Keratinocyte (primary cell): ENCODE results near the gene PRR7. TPM values are rescaled to one million over a fixed set of nuclear protein-coding genes. Genes with fewer than 3 reads are reported as not detected.

Experiments
- DNase-seq: peaks from one replicate; pipeline ENCODE4 v3.0.0-alpha.2; 2011; ENCODE audit warnings: low read depth, missing footprints, low spot score
- FAIRE-seq: peaks from 2 replicates; lab custom pipeline; 2011; peaks lifted over from hg19 to GRCh38; lab: Jason Lieb, UNC
- H2AFZ ChIP-seq: 2 replicates; pipeline ENCODE4 v1.6.0; 2012; ENCODE audit warnings: low read length, control low read depth, inconsistent platforms; ENCODE audit not compliant: control insufficient read depth
- H3K27ac ChIP-seq: 2 replicates; pipeline ENCODE4 v1.5.1; 2011; ENCODE audit warnings: low read length; ENCODE audit not compliant: control insufficient read depth, insufficient read depth
- H3K27me3 ChIP-seq: 3 replicates; pipeline ENCODE4 v1.6.0; 2011; ENCODE audit warnings: low read length; ENCODE audit not compliant: control insufficient read depth, insufficient read depth; ENCODE audit errors: extremely low read depth
- H3K36me3 ChIP-seq, 2 experiments: 2 replicates in 1 of 2; 3 replicates in 1 of 2; pipeline ENCODE4 v1.5.1; 2011; ENCODE audit warnings: low read length in 2 of 2, mild to moderate bottlenecking in 1 of 2; ENCODE audit not compliant: control insufficient read depth in 2 of 2, insufficient read depth in 2 of 2; ENCODE audit errors: extremely low read depth in 1 of 2
- H3K4me1 ChIP-seq: 3 replicates; pipeline ENCODE4 v1.5.1; 2011; ENCODE audit warnings: low read length; ENCODE audit not compliant: control insufficient read depth, insufficient read depth; ENCODE audit errors: extremely low read depth
- H3K4me2 ChIP-seq: 3 replicates; pipeline ENCODE4 v1.6.0; 2011; ENCODE audit warnings: low read depth, low read length; ENCODE audit not compliant: control insufficient read depth, insufficient read depth; ENCODE audit errors: extremely low read depth
- H3K4me3 ChIP-seq, 3 experiments: fragments of 200-600 bp in 1 of 3; sonication (generic) in 1 of 3; 2 replicates in 2 of 3; 3 replicates in 1 of 3; pipeline ENCODE4 v1.5.1; 2011 to 2016; ENCODE audit warnings: low read length in 3 of 3, mild to moderate bottlenecking in 3 of 3, control low read depth in 2 of 3, inconsistent platforms in 1 of 3, low read depth in 1 of 3, mixed read lengths in 1 of 3, mixed run types in 1 of 3, moderate library complexity in 1 of 3; ENCODE audit not compliant: control insufficient read depth in 2 of 3, insufficient read depth in 2 of 3; ENCODE audit errors: extremely low read depth in 1 of 3
- H3K79me2 ChIP-seq: 2 replicates; pipeline ENCODE4 v1.6.0; 2012; ENCODE audit warnings: low read length; ENCODE audit not compliant: control insufficient read depth, insufficient read depth
- H3K9ac ChIP-seq: 3 replicates; pipeline ENCODE4 v1.6.0; 2011; ENCODE audit warnings: low read length; ENCODE audit not compliant: control insufficient read depth, insufficient read depth; ENCODE audit errors: extremely low read depth
- H3K9me1 ChIP-seq: 3 replicates; pipeline ENCODE4 v1.6.0; 2011; ENCODE audit warnings: low read length; ENCODE audit not compliant: control insufficient read depth, insufficient read depth; ENCODE audit errors: extremely low read depth
- H3K9me3 ChIP-seq: 2 replicates; pipeline ENCODE4 v1.5.1; 2012; ENCODE audit warnings: low read depth, low read length; ENCODE audit not compliant: control insufficient read depth
- H4K20me1 ChIP-seq: 3 replicates; pipeline ENCODE4 v1.6.0; 2011; ENCODE audit warnings: low read length; ENCODE audit not compliant: control insufficient read depth, insufficient read depth; ENCODE audit errors: extremely low read depth
- EZH2 ChIP-seq: IDR thresholded peaks from one replicate; pipeline ENCODE4 v1.6.1; 2012; ENCODE audit warnings: inconsistent platforms, mild to moderate bottlenecking, low read length, moderate library complexity
- dilution Hi-C: fragments of 300-500 bp; cut with MboI; formaldehyde crosslinking; loops from one replicate; pipeline ENCODE4 v1.7.0; 2020; ENCODE audit warnings: low sequenced_read_pairs; ENCODE audit not compliant: extremely low pct_ligation_motif_present
- polyA plus RNA-seq, 5 experiments: library from polyadenylated mRNA; depleted of rRNA in 3 of 5; stranded (reverse) in 3 of 5; stranded (forward) in 1 of 5; unstranded in 1 of 5; fragments of >200 nt; gene quantifications; 1 replicate in 1 of 5; 2 replicates in 3 of 5; 3 replicates in 1 of 5; pipeline versions ENCODE4 v1.2.1 to v1.2.3, GENCODE V29; 2011 to 2012; ENCODE audit warnings: missing spikeins in 2 of 5, low read depth in 1 of 5, low replicate concordance in 1 of 5
- TF ChIP-seq, protein P1 (sequence below), 3 experiments: IDR thresholded peaks in 1 of 3; conservative IDR thresholded peaks in 1 of 3; optimal IDR thresholded peaks in 1 of 3; 2 replicates in 2 of 3; 3 replicates in 1 of 3; pipeline versions ENCODE3 to v1.5.1; 2011; ENCODE audit warnings: low read length in 3 of 3, mild to moderate bottlenecking in 3 of 3, moderate library complexity in 2 of 3, control low read depth in 1 of 3, inconsistent platforms in 1 of 3; ENCODE audit not compliant: insufficient read depth in 2 of 3; ENCODE audit errors: extremely low read depth in 1 of 3

Gene PRR7
- polyA plus RNA-seq, 1 donor (not counting 4 experiments of a cell fraction or from before 2014, with no cell fraction given): 1.1 TPM

- no peak overlapping the region for H3K27ac ChIP-seq
- dilution Hi-C loops: no loop called here
- FAIRE-seq: no peak
These were observed 58.5 kb downstream of the PRR7 start for GRCh38 chr5:177505075-177505474.

More at GRCh38 chr5:177505075-177505474, 58.5 kb downstream of the PRR7 start:
- H2AFZ ChIP-seq: no peak overlapping the region
- no peak for DNase-seq
- no peaks in the 10 kb centered on the region for H3K79me2 ChIP-seq
- TF ChIP-seq, protein P1, sequence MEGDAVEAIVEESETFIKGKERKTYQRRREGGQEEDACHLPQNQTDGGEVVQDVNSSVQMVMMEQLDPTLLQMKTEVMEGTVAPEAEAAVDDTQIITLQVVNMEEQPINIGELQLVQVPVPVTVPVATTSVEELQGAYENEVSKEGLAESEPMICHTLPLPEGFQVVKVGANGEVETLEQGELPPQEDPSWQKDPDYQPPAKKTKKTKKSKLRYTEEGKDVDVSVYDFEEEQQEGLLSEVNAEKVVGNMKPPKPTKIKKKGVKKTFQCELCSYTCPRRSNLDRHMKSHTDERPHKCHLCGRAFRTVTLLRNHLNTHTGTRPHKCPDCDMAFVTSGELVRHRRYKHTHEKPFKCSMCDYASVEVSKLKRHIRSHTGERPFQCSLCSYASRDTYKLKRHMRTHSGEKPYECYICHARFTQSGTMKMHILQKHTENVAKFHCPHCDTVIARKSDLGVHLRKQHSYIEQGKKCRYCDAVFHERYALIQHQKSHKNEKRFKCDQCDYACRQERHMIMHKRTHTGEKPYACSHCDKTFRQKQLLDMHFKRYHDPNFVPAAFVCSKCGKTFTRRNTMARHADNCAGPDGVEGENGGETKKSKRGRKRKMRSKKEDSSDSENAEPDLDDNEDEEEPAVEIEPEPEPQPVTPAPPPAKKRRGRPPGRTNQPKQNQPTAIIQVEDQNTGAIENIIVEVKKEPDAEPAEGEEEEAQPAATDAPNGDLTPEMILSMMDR (optimal IDR thresholded peaks at IDR 0.05 in 1 of 3, IDR thresholded peaks at IDR 0.05 in 1 of 3, conservative IDR thresholded peaks at IDR 0.05 in 1 of 3; ENCODE audit: extremely low read depth in 1 of 3, insufficient read depth in 2 of 3, low read length in 3 of 3): no peak
- no peak for TF ChIP-seq EZH2
- H3K9me3 ChIP-seq: no peaks in the 10 kb centered on the region
- no peaks in the 10 kb centered on the region for H3K9me1 ChIP-seq
- no peak overlapping the region for H3K4me3 ChIP-seq
- no peak overlapping the region for H3K9ac ChIP-seq
- no peak overlapping the region for H3K4me2 ChIP-seq
- H3K4me1 ChIP-seq: peaks cover 3% of the 10 kb centered on the region
- no peaks in the 10 kb centered on the region for H3K27me3 ChIP-seq
- no peaks in the 10 kb centered on the region for H4K20me1 ChIP-seq
- H3K36me3 ChIP-seq: peaks cover 2 to 5% of the 10 kb centered on the region in 2 experiments

Other genes with a start within 250 kb of the PRR7 start
- 20.0 to 40.1 TPM (median 22.4 TPM) in 3 replicates for gene RAB24, start 143.1 kb upstream of the PRR7 start, polyA plus RNA-seq
- 245 to 280 TPM (median 248 TPM) in 3 replicates for gene PRELID1, start 143.0 kb upstream of the PRR7 start, polyA plus RNA-seq
- gene MXD3, start 134.9 kb upstream of the PRR7 start, polyA plus RNA-seq: 0.69 to 1.2 TPM (median 0.97 TPM) in 3 replicates
- 105 to 147 TPM (median 146 TPM) in 3 replicates for gene LMAN2, start 95.1 kb upstream of the PRR7 start, polyA plus RNA-seq
- gene RGS14, start 88.9 kb upstream of the PRR7 start, polyA plus RNA-seq: 8.6 to 10.6 TPM (median 9.3 TPM) in 3 replicates
- gene SLC34A1, start 62.4 kb upstream of the PRR7 start, polyA plus RNA-seq: 0.02 to 0.07 TPM (median 0.06 TPM) in 3 replicates
- not detected in 3 replicates for gene PFN3, start 46.2 kb upstream of the PRR7 start, polyA plus RNA-seq
- gene F12, start 37.2 kb upstream of the PRR7 start, polyA plus RNA-seq: 6.0 to 11.2 TPM (median 7.7 TPM) in 3 replicates
- gene GRK6, start 20.1 kb upstream of the PRR7 start, polyA plus RNA-seq: 23.4 to 38.5 TPM (median 29.9 TPM) in 3 replicates
- gene DBN1, start 26.8 kb downstream of the PRR7 start, polyA plus RNA-seq: 57.2 to 73.4 TPM (median 59.4 TPM) in 3 replicates
- gene PDLIM7, start 50.8 kb downstream of the PRR7 start, polyA plus RNA-seq: 48.5 to 83.6 TPM (median 60.5 TPM) in 3 replicates
- 1.5 to 3.6 TPM (median 1.7 TPM) in 3 replicates for gene DOK3, start 63.0 kb downstream of the PRR7 start, polyA plus RNA-seq
- gene DDX41, start 70.1 kb downstream of the PRR7 start, polyA plus RNA-seq: 71.3 to 95.8 TPM (median 81.7 TPM) in 3 replicates
- 21.9 to 43.6 TPM (median 27.5 TPM) in 3 replicates for gene FAM193B, start 107.7 kb downstream of the PRR7 start, polyA plus RNA-seq
- 247 to 341 TPM (median 276 TPM) in 3 replicates for gene TMED9, start 145.4 kb downstream of the PRR7 start, polyA plus RNA-seq
- gene B4GALT7, start 153.3 kb downstream of the PRR7 start, polyA plus RNA-seq: 15.7 to 34.9 TPM (median 19.6 TPM) in 3 replicates